Vagina (tissue), 2 donors: ENCODE data around the gene PPP2R3A.

Experiments used
- CTCF ChIP-seq, 3 experiments: fragments of 450-650 bp in 2 of 3; fragments of 200-600 bp in 1 of 3; sonication (generic) in 1 of 3; IDR thresholded peaks; one replicate each; pipeline ENCODE4 v1.5.1; 2017 to 2019; ENCODE audit warnings: antibody characterized with exemption in 3 of 3, mild to moderate bottlenecking in 2 of 3, moderate library complexity in 2 of 3
- POLR2A ChIP-seq, 2 donors: fragments of 450-650 bp; IDR thresholded peaks; one replicate each; pipeline ENCODE4 v1.6.1; 2017; ENCODE audit warnings: antibody characterized with exemption in 2 of 2, mild to moderate bottlenecking in 2 of 2, moderate library complexity in 2 of 2

GRCh38 chr3:135967867-135968266 lies 2.3 kb downstream of the PPP2R3A start:
- TF ChIP-seq POLR2A (IDR thresholded peaks at IDR 0.05) (no peak), CTCF (IDR thresholded peaks at IDR 0.05) (no peak)
